ENCODE data around the gene H1-8.

Gene H1-8

DNA sequence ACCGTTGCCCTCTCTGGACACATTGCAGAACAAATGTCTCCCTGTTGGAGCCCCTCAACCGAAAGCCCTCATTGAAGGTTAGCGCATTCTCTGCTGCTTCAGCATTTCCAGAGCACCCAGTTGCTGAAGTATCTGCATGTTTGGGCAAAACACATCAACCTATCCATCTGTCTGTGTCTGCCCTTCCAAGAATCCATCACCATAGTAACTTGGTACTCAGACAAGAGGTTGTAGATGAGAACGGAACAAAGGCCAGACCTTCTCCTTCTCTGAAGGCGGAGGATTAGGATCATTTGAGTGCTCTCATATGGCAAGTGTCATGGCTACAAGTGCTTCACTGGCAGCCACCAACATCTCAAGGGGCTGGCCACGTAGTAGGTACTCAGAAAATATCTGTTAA, 37.6 kb upstream of the H1-8 start:
- no peak for TF ChIP-seq CTCF (IDR thresholded peaks at IDR 0.05)

GRCh38 chr3:129506231-129506742, 36.7 kb upstream of the H1-8 start:
- no peak for TF ChIP-seq CTCF (IDR thresholded peaks at IDR 0.05)

DNA sequence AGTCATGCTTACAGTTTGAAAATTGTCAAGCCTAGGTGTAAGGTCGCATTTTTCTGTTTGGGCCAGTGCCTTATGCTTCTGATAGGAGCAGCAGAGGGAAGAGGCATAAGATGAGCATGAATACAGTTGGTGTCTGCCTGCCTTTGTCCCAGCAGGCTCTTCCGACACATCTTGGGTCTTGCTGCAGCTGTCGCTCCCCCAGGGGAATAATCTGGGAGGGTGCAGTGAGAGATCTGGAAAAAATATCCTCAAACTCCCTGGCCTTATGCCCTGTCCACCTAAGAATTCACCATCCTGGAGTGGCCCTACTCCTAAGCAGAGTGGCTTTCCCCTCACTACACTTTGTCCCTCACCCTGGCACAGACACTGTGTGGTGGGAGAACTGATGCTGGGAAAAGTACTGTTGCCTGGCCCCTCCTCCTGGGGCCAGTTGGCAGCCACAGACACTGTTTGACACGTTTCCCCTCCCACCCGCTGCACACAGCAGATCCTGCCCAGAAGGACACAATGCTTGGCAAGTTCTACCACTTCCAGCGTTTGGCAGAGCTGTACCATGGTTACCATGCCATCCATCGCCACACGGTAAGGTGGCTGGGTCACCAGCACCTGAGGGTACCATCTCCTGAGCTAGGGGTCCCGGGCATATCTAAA, 35.7 kb upstream of the H1-8 start:
- no peak for TF ChIP-seq CTCF (IDR thresholded peaks at IDR 0.05)

- no peak for TF ChIP-seq CTCF (IDR thresholded peaks at IDR 0.05)
These were observed 30.4 kb upstream of the H1-8 start for GRCh38 chr3:129512595-129512994.

GRCh38 chr3:129513705-129514104, 29.3 kb upstream of the H1-8 start:
- no peak for TF ChIP-seq CTCF (IDR thresholded peaks at IDR 0.05)

GRCh38 chr3:129514110-129514509, 28.9 kb upstream of the H1-8 start:
- TF ChIP-seq CTCF (IDR thresholded peaks at IDR 0.05), result no peak

GRCh38 chr3:129514563-129514962, 28.4 kb upstream of the H1-8 start:
- no peak for TF ChIP-seq CTCF (IDR thresholded peaks at IDR 0.05)

- no peak for TF ChIP-seq CTCF (IDR thresholded peaks at IDR 0.05)
These were observed 25.5 kb upstream of the H1-8 start for GRCh38 chr3:129517516-129517915.
